Stimulated activated CD4-positive, alpha-beta T cell treated with anti-CD3 and anti-CD28 coated beads, Interleukin-2, amount 100 ng/mL, for 4 hours (primary cell): ENCODE results near the gene TCEANC.

Experiments
- DNase-seq: peaks from one replicate; pipeline ENCODE4 v3.0.0-alpha.2; 2020; ENCODE audit warnings: low read depth

The TCEANC gene

GRCh38 chrX:13692771-13693231, 39.9 kb downstream of the TCEANC start:
- DNase-seq, result no peak

GRCh38 chrX:13693341-13693961, 40.5 kb downstream of the TCEANC start:
- no peak for DNase-seq

DNA sequence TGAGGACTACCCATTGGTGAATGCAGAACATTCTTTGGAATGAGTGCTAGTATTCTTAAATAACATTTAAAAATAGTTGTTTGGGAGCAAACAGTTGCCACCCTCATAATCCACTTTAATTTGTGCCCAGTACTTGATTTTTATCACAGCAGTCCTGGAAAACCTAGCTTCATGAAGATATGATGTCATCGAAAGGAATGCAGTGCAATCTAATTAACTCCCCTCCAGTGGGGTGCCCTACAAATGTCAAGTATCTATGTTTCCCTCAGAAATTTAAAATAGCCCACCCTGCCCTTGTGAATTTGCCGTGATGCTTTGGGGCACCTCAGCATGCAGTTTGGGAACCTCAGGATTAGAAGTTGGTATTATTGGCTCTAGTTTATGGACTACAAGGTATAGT, 41.4 kb downstream of the TCEANC start:
- DNase-seq, result no peak

DNA sequence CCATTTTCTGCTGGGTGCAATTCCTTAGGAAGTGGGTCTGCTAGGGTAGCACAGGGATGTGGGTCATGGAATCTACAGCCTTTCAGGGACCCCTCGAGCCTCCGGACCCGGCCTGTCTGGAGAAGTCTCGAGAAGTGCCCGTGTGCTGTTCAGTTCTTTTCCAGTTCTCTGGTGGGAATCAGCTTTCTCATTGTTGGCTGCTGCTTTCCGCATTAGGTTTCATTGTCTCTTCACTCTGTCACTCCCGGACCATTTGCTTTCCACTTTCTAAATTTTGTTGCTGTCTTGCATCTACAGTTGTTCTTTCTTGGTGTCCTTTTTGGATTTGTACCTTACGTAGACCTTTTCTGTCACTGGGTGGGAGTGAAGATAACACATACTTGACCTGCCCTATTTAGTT, 42.0 kb downstream of the TCEANC start:
- no peak for DNase-seq

DNA sequence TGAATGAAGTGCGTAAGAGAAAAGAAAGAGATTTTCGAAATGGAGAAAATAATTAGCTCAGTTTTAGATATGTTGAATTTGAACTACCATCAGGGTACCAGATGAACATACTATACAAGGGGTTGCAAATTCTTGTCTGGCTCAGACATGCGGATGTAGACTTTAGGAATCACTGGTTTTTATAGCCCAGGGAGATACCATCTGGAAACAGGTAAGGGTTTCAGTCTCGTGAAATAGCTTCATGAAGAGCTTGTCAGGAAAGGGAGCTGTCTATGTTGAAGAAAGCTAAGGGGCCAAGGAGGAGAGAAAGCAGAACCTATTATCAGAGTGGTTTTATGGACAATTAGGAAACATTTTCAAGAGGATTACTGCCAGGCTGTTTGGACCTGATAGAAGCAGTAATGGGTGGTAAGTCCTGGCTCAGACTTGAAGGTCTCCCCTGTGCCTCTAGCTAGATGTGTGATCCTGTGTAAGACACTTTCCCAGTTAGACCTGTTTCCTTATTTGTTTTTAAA, 42.7 kb downstream of the TCEANC start:
- no peak for DNase-seq

DNA sequence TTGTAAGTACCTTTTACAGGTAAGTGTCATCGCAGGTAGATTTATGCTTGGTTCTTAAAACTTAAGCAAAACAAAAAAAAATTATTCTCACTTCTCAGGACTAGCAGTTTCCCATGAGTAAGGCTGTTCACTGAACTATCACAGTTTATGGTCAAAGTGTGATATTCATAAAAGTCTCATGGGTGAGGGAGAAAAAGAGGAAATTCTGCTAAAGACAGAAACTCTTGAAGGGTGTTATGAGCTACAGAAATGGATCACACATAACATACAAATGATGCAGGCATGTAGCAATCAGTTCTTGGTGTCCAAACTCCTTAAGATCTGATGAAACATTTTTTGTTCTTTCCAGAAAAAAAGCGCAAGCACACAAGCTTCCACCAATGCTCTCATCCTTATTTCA, 44.5 kb downstream of the TCEANC start:
- DNase-seq, result no peak

DNA sequence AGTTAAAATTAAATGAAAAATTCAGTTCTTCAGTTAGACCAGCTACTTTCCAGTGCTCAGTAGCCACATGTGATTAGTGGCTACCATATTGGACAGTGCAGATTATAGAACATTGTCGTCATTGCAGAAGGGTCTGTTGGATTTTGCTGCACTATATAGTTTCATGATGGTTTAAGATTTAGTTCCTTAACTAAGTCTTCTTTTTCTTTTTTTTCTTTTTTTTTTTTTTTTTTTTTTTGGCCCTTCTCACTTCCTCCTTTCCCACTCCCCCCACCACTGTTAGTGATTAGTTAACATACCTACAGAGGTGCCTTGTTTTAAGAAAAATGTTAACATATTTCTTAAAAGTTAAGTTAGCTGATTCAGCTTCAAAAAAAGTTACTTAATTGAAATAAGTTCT, 45.0 kb downstream of the TCEANC start:
- no peak for DNase-seq

- no peak for DNase-seq
Observed at GRCh38 chrX:13698432-13698831, 45.5 kb downstream of the TCEANC start.

- DNase-seq, result no peak
Observed at GRCh38 chrX:13699183-13699826, 46.4 kb downstream of the TCEANC start.

GRCh38 chrX:13700380-13700779, 47.4 kb downstream of the TCEANC start:
- no peak for DNase-seq

- DNase-seq, result no peak
Observed at GRCh38 chrX:13702111-13702789, 49.3 kb downstream of the TCEANC start.

- DNase-seq, result no peak
Observed at GRCh38 chrX:13703135-13703534, 50.2 kb downstream of the TCEANC start.

- DNase-seq, result no peak
Observed at GRCh38 chrX:13703589-13703988, 50.6 kb downstream of the TCEANC start.

DNA sequence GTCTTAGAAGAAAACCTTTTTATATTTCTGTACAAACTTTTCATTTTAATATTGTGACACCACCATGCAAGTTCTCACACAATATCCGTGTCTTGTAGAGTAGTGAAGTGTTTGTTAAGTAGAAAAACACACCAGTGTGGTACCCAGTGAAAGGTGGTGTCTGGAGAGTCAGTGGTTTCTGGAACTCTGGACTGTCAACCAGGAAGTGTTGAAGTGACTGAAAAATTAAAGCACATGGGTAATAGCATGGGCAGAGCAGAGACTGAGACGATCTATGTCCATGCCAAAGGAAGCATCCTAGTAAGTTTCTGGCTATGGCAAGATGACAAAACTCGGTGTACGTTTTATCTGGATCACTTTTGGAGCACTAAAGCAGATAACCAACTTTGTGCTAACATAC, 58.2 kb downstream of the TCEANC start:
- DNase-seq, result no peak
